Kidney glomerular epithelial cell (primary cell): ENCODE results near the gene TNRC6C.
"Not testable (repeated sequence)": the region's sequence is repeated elsewhere in the genome, so short reads cannot be mapped to it uniquely, and the experiment has no call there.

ENCODE experiments used
- DNase-seq: peaks from one replicate; lab custom pipeline; 2025; lab: John Stamatoyannopoulos, UW

Gene TNRC6C

DNA sequence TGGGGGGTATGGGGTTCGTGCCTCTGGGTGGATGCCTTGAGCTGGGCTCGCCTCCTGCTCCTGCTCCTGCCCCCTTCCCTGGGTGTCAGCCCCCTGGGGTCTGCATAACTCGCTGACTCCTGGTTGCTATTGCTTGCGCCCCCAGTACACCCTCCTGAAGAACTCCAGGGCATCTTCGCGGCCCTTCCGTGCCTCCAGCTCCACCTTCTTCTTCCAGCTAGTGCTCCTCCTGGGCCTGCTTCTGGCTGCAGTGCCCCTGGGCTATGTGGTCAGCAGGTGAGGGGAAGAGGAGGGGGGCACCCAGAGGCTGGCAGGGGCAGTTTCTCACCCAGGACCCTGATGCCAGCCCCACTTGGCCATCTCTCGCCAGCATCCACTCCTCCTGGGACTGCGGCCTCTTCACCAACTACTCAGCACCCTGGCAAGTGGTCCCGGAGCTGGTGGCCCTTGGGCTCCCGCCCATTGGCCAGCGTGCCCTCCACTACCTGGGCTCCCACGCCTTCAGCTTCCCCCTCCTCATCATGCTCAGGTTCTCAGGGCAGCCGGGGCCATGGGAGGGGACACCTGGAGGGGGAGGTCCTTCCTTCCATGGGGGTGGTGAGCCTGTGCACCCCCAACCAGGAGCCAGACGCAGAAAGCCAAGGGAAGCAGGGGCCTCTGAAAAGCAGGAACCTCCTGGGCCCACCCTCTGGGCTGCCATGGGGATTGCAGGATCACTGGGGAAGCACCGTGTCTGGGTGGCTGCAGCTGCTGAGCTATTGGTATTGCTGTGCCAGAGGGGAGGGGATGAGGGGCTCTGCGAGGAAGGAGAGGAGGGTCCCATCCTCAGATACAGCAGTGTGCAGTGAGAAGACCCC, 179.9 kb downstream of the TNRC6C start:
- no peak for DNase-seq

DNA sequence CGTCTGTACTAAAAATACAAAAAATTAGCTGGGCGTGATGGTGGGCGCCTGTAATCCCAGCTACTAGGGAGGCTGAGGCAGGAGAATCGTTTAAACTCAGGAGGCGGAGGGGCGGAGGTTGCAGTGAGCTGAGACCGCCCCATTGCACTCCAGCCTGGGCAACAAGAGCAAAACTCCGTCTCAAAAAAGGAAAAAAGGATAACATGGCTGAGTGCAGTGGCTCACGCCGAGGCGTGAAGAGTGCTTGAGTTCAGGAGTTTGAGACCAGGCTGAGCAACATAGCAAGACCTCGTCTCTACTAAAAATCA, 181.3 kb downstream of the TNRC6C start:
- DNase-seq: not testable (repeated sequence)

DNA sequence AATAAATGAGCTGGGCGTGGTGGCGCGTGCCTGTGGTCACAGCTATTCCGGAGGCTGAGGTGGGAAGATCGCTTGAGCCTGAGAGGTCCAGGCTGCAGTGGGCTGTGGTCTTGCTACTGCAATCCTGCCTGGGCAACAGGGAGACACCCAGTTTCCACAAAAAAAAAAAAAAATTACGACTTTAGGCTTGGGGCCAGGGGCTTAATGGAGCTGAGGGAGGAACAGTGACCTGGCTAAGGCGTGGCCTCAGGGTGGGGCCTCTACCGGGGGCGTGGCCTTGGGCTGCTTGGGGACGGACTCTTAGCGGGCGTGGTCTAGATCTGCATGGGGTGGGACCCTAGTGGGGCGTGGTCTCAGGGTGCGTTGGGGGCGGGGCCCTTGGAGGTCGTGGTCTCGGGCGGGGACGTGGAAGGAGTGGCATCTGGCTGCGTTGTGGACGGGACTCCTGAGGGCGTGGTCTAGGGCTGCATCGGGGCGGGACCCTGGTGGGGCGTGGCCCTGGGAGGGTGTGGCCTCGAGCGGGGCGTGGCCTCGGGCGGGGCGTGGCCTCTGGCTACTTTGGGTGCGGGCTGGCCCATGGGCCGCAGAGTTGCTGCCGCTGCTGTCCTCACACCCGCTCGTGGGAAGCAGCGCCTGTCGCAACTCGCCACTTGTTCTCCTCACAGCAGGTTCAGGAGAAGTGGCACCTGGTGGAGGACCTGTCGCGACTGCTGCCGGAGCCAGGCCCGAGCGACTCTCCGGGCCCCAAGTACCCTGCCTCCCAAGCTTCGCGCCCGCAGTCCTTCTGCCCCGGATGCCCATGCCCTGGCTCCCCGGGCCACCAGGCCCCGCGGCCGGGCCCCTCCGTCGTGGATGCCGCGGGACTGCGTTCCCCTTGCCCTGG, 181.9 kb downstream of the TNRC6C start:
- no peak for DNase-seq

DNA sequence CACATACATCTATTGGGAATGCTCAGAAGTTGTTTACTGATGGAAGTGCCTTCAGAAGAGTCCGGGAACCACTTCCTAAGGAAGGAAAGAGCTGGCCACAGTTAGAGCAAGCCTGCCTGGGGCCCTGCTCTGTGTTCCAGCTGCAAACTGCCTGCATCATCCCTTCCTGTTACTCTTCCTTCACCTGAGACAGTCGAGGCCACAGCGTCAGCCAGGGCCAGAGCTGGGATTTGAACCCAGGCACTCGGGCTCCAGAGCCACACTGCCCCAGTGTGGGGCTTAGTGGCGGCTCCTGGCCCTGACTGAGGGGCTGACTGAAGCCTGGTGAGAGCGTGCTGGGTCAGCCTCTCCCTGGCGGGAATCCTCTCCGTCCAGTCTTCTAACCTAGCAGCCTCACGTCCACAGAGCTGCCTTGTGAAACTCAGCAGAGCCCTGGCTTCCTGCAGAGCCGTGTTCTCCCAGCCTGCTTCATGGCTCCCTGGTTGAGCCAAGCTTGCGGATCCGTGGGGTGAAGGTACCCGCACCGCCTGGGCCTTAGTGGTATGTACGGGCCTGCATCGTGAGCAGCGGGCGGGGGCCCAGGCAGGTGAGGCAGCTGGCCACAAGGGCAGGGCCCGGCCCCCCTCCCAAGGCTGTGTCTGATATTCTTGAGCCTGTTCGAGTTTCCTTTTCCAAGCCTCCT, 183.1 kb downstream of the TNRC6C start:
- DNase-seq: no peak

DNA sequence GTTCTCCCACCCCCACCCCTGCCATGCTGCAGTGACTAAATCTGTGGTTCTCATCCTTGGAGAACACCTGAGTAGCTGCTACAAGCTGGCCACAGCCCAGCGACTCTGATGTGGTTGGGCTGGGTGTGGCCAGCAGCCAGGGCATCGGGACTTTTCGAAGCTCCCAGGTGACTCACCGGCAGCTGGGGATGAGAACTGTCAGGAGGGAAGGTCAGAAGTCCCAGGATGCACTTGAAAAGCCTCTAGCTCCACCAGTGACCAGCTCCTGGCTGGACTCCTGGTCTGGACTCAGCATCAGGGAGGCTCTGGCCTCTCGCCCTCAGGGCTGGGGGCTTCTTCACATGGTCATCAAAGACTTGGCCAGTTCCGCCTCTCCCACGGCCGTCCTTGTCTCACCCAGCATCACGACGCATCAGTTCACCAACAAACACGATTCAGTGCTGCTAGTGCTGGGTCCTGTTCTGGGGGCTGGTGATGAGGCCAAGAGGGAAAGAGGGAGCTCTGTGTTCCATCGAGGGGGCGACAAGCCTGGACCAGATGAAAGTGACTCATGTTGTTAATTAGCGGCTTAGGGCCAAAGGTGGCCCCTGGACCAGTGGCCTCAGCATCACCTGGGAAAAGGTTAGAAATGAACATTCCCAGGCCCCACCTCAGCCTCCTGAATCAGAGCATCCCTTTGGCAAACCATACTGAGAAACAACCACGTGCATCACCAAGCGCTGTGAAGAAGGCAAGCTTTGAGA, 183.8 kb downstream of the TNRC6C start:
- DNase-seq: peak; percentile 77

DNA sequence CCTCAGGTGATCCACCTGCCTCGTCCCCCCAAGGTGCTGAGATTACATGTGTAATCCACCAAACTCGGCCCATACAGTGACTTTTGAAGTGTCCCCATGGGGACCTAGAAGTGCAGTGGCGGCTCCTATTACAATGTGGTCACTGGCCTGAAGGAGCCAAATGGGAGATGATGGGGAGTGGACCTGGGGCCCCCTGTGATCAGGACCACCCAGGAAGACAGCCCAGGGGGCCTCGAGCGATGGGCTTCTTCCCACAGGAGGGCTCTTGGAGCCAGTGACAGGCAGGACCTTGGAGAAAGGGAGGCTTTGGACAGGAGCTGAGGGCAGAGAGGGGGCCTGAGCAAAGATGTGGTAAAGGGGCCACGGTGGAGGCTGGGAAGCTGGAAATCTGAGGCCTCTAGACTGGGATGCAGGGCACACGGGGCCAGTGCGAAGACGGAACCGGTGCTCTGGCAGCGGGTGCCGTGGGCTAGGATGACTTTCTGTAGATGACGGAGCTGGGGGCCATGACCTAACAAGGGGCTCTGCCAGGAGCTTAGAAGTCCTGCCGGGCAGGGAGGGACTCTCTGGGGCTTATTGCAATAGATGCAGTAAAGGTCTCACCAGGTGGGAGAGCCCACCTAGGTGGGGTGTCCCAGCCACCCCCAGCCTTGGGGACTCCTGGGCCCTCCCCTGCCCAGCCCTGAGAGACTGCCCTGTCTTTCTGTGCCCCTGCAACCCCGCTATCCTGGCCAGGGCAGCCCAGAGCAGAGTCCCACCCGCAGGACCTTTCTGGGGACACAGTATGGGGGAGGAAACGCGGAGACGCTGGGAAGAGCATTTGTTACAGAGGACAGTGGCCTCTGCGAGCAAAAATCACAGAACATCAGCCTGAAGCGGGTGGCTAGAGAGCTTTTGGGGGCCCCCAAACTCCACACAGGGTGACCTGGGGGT, 185.0 kb downstream of the TNRC6C start:
- DNase-seq: no peak

DNA sequence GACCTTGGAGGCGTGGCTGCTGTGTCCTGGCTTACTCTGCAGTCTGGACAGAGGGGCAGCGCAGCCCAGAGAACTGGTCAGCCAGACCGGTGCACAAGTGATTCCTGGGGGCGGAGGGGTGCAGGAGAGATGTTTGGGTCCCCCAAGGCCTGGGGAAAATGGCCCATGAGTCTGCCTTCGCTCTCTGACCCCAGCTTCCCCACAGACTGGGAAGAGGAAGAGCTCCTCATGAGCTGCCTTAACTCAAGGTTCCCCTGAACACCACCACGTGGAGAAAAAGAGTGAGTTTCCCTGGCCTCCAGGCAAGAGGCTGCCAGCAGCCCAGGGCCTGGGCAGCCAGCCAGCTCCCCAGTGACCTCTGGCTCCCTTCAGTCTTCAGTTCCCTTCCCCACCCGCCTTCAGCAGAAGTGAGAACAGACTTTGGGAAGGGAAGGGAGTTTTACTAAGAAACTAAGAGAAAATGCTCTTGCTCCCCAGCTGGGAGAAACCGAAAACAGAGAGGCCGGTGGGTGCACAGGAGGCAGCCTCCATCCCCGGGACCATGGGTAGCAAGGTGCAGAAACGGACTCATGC, 185.7 kb downstream of the TNRC6C start:
- DNase-seq: peak; percentile 42

DNA sequence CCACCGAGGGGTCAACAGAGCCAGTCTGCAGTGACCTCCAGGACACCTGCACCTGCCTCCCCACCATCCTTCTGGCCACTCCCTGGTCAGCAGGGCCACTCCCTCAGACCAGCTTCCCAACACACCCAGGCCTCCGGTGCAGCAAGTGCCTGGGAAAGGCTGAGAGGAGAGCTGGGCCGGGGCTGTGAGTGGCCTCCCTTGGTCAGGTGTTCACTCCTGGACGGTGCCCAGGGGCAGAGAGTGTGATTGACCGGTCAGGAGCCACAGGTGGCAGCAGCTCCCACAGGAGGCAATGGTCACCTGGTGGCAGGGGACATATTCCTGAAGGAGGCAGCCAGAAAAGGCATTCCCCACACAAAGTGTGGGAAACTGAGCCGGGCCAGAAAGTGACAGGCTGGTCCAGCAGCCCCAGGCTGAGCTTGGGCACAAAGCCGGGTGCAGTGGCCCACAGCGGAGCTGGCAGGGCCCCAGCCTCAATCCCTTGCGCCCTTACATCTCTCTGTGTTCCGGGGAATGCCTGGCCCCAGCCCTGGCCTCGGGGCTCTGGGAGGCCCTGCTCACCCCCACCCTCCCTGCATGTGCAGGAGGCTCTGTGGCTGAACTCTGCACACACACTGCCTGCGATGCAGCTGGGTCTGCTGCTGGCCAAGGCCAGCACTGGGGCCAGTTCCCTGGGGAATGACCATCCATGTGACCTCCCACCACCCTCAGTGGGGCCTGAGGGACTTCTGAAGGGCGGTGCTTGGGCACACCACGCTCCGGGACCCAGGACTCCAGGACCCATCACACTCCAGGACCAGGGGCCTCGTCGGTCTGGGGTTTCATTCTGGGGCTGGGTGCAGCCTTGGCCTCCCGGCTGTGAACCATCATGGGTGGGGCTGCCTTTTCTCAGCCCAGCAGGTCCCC, 186.5 kb downstream of the TNRC6C start:
- no peak for DNase-seq

DNA sequence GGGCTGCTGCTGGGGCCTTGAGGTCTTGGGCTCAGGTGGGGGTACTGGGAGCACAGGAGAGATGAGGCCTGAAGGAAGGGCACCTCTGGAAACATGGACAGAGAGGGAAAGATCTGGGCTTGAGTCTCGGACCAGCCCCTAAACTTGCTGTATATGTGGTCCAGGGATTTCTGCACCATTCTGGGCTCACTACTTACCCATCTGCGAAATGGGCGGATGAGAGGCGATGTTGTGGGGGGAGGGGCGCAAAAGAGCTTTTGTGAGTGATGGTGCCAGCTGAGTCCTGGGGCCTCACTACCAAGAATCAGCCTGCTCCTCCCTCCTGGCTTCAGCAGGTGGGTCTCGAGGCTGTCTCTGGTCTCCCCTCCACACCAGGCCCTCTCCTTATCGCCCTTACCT, 188.0 kb downstream of the TNRC6C start:
- no peak for DNase-seq

DNA sequence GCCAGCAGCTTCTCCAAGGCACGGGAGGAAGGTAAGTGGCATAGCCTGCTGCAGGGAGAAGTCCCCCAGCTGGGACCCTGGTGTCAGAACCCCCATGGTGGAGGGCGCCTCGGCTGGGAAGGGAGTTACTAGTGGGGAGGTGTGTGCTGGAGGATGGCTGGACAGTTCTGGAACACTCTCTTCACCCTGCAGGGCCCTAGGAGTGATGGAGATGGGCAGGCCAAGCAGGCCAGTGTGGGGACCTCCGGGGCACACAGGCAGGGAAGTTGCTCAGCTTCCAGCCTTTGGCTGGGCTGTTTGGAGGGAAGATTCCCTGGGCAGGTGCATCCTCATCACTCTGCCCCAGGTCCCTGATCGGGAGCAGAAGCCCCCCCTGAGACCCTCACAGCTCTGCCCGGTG, 188.4 kb downstream of the TNRC6C start:
- DNase-seq: no peak

DNA sequence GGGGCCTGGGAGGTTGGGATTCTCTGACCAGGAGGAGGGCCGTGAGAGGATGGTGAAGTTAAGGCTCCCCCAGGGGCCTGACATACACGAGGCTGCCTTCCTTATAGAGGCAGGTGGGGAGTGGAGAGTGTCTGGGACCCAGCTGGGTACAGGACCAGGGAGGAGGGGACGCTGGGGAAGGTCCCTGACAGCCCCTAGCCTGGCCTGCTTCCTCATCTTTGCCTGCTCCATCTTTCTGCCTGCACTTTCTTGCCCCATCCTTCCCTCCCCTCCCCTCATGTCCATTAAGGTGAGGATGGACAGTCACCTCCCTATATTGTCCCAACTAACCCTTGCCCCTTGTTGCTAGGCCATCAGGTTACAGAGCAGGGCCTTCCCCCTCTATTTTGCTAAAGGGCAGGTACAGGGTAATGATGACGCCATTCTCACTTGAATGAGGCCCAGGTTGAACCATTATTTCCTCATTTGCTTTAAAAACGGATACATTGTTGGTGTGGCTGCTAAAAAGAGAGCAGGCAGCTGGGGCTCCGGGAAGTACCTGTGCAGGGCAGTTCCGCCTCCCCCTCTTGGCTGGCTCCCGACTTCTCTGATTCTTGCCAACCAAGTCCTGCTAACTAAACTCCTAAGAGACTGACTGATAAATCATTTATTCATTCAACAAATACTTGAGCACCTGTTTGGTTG, 189.0 kb downstream of the TNRC6C start:
- DNase-seq: no peak

DNA sequence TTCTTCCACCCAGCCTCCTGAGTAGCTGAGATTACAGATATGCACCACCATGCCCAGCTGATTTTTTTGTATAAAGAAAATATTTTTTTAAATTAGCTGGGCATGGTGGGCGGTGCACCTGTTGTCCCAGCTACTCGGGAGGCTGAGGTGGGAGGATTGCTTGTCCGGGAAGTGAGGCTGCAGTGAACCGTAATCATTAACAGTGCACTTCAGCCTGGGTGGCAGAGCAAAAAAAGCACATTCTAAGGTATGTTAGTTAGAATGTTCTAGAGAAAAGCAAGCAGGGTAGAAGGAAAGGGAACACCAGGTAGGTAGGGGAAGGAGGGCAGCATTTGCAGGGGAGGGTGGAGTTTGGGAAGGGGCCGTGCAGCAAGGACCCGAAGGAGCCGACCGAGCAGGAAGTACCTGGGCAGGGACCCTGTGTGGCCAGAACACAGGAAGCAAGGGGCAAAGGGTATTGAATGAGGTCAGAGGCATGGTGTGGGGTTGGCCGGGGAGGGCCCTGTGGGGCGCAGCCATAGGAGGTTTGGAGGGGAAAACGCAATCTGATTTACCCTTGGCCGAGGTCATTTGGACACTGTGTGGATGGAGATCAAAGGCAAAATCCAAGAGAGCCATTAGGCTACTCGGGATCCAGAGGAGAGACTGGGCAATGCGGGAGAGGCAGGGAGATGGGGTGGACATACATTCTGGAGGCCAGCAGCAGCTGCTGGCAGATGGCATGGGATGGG, 189.9 kb downstream of the TNRC6C start:
- no peak for DNase-seq

DNA sequence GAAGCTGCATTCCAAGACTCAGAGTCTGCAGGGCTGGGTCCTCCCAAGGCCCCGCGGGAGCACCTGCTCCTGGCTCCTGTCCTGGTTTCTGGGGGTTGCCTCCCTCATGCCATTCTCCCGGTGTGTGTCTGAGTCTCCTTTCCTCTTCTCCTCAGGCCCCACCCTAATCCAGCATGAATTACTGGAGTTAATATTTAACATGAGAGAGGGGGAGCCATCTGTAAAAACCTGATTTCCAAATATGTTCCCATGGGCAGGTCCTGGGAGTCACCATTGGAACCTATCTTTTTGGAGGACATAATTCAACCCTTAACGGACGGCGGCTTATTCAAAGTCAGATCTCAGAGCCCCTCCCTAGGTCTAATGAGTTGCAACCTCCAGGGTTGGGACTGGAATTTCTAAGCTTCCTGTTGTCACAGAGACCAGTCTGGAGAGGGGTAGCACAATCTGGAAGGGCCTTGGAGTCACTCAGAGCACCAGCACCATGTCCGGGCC, 193.1 kb downstream of the TNRC6C start:
- DNase-seq: peak; percentile 11

DNA sequence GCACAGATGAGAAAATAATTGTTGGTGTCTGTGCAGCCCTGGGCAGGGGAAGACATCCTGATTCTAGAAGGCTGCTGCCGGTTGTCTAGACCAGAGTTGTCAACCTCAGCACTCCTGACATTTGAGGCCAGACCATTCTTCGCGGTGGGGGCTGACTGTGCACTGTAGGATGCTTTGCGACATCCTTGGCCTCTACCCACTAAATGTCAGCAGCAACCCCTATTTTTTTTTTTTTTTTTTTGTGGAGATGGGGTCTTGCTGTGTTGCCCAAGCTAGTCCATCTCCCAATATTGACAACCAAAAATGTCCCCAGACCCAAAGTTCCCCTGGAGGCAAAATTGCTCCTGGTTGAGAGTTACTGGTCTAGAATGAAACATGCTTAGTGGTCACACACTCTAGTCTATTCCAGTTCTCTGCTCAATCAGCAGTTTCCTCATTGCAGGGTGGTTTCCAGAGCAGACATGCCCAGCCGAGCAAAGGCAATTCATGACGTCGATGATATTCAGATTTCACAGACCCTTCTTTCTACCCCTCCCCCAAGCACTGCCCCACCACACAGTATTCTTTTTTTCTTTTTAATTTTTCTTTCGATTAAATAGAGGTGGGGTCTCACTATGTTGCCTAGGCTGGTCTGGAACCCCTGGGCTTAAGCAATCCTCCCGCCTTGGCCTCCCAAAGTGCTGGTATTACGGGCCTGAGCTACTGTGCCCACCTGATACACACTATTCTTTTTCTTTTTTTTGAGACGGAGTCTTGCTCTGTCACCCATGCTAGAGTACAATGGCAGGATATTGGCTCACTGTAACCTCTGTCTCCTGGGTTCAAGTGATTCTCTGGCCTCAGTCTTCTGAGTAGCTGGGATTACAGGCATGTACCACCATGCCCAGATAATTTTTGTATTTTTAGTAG, 196.7 kb downstream of the TNRC6C start:
- peak; percentile 8 for DNase-seq
